HepG2 (cell line): ENCODE measurements around the gene MEIOB. TPM values are rescaled to one million over a fixed set of nuclear protein-coding genes. Genes with fewer than 3 reads are reported as not detected.
A peak's percentile ranks its signal among the peaks of the same experiment; 100 is the strongest.

Source experiments
- DDIT3 ChIP-seq: sonication (generic); formaldehyde crosslinking; IDR thresholded peaks from 2 replicates; pipeline ENCODE4 v1.4.0; 2020; ENCODE audit warnings: mild to moderate bottlenecking, missing genetic modification reagents
- FLYWCH1 ChIP-seq: sonication (generic); formaldehyde crosslinking; IDR thresholded peaks from 2 replicates; pipeline ENCODE4 v1.8.1; 2023; ENCODE audit warnings: mild to moderate bottlenecking, missing genetic modification reagents
- FOXC1 ChIP-seq: sonication (generic); formaldehyde crosslinking; IDR thresholded peaks from 2 replicates; pipeline ENCODE4 v1.8.0; 2022; ENCODE audit warnings: mild to moderate bottlenecking, missing genetic modification reagents, borderline replicate concordance
- GATAD1 ChIP-seq: IDR thresholded peaks from 2 replicates; pipeline ENCODE4 v1.6.1; 2016; ENCODE audit warnings: missing genetic modification reagents, missing compliant biosample characterization
- HCFC1 ChIP-seq: fragments of 150-350 bp; IDR thresholded peaks from 2 replicates; pipeline ENCODE4 v1.6.1; 2014; ENCODE audit warnings: low read depth, low read length
- HMG20B ChIP-seq: conservative IDR thresholded peaks from 2 replicates; pipeline ENCODE4 v1.6.1; 2016; ENCODE audit warnings: missing genetic modification reagents, missing compliant biosample characterization
- IKZF5 ChIP-seq: IDR thresholded peaks from 2 replicates; pipeline ENCODE4 v1.6.1; 2018; ENCODE audit warnings: missing genetic modification reagents, mild to moderate bottlenecking, missing compliant biosample characterization
- ISL2 ChIP-seq: sonication (generic); formaldehyde crosslinking; IDR thresholded peaks from 2 replicates; pipeline ENCODE4 v1.5.0; 2020; ENCODE audit warnings: missing genetic modification reagents
- KLF11 ChIP-seq: IDR thresholded peaks from 2 replicates; pipeline ENCODE4 v1.6.1; 2016; ENCODE audit warnings: missing compliant biosample characterization
- PATZ1 ChIP-seq: sonication (generic); formaldehyde crosslinking; IDR thresholded peaks from 2 replicates; pipeline ENCODE4 v1.4.0; 2020; ENCODE audit warnings: missing genetic modification reagents
- PBX2 ChIP-seq: IDR thresholded peaks from 2 replicates; pipeline ENCODE4 v1.6.1; 2016; ENCODE audit warnings: control low read depth
- PHF8 ChIP-seq: sonication (generic); formaldehyde crosslinking; IDR thresholded peaks from 2 replicates; pipeline ENCODE4 v1.5.0; 2020; ENCODE audit warnings: missing genetic modification reagents
- SKIL ChIP-seq: sonication (generic); formaldehyde crosslinking; IDR thresholded peaks from 2 replicates; pipeline ENCODE4 v1.8.0; 2022; ENCODE audit warnings: missing genetic modification reagents, mild to moderate bottlenecking, moderate library complexity, borderline replicate concordance
- THRA ChIP-seq: sonication (generic); formaldehyde crosslinking; IDR thresholded peaks from 2 replicates; pipeline ENCODE4 v1.4.0; 2020; ENCODE audit warnings: missing genetic modification reagents, borderline replicate concordance
- UBTF ChIP-seq: sonication (generic); formaldehyde crosslinking; IDR thresholded peaks from 2 replicates; pipeline ENCODE4 v1.4.0; 2020; ENCODE audit warnings: mild to moderate bottlenecking, missing genetic modification reagents
- ZFP90 ChIP-seq: sonication (generic); formaldehyde crosslinking; IDR thresholded peaks from 2 replicates; pipeline ENCODE4 v1.8.0; 2022; ENCODE audit warnings: missing genetic modification reagents, mild to moderate bottlenecking, inconsistent platforms, borderline replicate concordance
- ZKSCAN1 ChIP-seq: fragments of 150-350 bp; IDR thresholded peaks from 2 replicates; pipeline ENCODE4 v1.6.1; 2014; ENCODE audit warnings: low read length
- ZNF282 ChIP-seq: fragments of 450-650 bp; IDR thresholded peaks from 2 replicates; pipeline ENCODE4 v1.6.1; 2018; ENCODE audit not compliant: partially characterized antibody
- polyA plus RNA-seq, 8 experiments: library from polyadenylated mRNA; depleted of rRNA in 3 of 8; stranded (reverse) in 7 of 8; unstranded in 1 of 8; fragments of >200 nt; fragmentation: Illumina TruSeq in 4 of 8; extraction: Trizol in 4 of 8; gene quantifications; 2 replicates each; pipeline versions ENCODE4 v1.2.1 to v1.2.3, GENCODE V29; 2011 to 2016; ENCODE audit warnings: low read depth in 4 of 8, missing spikeins in 1 of 8, mixed read lengths in 1 of 8; ENCODE audit not compliant: insufficient read depth in 1 of 8
- total RNA-seq, 5 experiments: library from RNA; depleted of rRNA; stranded (reverse); fragments of >200 nt; fragmentation: Illumina TruSeq; extraction: Trizol; gene quantifications; 2 replicates each; pipeline ENCODE4 v1.2.3, GENCODE V29; 2016; ENCODE audit warnings: low read depth in 1 of 5

Gene MEIOB
- total and polyA plus RNA-seq, 2 of the 13 experiments (the other 11 are each of a cell fraction or from before 2014, with no cell fraction given), result 0.17 TPM; not detected in 1

- no peak for TF ChIP-seq PBX2 (CRISPR knock-in tag)
- TF ChIP-seq ZKSCAN1, result no peak
- TF ChIP-seq THRA (CRISPR knock-in tag), result 0 out of 2 replicates have a peak, but pooled peaks have one; percentile 27
- no peak for TF ChIP-seq ZNF282
- no peak for TF ChIP-seq KLF11 (CRISPR knock-in tag)
- TF ChIP-seq PHF8 (CRISPR knock-in tag), result 0 out of 2 replicates have a peak, but pooled peaks have one; percentile 15
- peak; percentile 89 for TF ChIP-seq IKZF5 (CRISPR knock-in tag)
- no peak for TF ChIP-seq SKIL (CRISPR knock-in tag)
- no peak for TF ChIP-seq FOXC1 (CRISPR knock-in tag)
- peak; percentile 93 for TF ChIP-seq PATZ1
- no peak for TF ChIP-seq FLYWCH1
- TF ChIP-seq GATAD1 (CRISPR knock-in tag), result peak; percentile 67
- TF ChIP-seq HMG20B, result 0 out of 2 replicates have a peak, but pooled peaks have one; percentile 9
- peak; percentile 43; the same call in 1 of the 2 replicates for TF ChIP-seq ZFP90
- TF ChIP-seq DDIT3, result no peak
- no peak for TF ChIP-seq HCFC1
- TF ChIP-seq UBTF (CRISPR knock-in tag), result no peak
- peak; percentile 78; the same call in 1 of the 2 replicates for TF ChIP-seq ISL2
These were observed 43.1 kb downstream of the MEIOB start (continued) for GRCh38 chr16:1828645-1829410.
